ENCODE measurements around the gene ELMO1. TPM values are rescaled to one million over a fixed set of nuclear protein-coding genes. Genes with fewer than 3 reads are reported as not detected.
A peak's percentile ranks its signal among the peaks of the same experiment; 100 is the strongest.

Gene ELMO1
- total and polyA plus RNA-seq, 8 donors = 18.2 to 55.3 (median 45.6) TPM

- intact Hi-C loops (cut with DNase I) = no loop called here
- Histone ChIP-seq H3K4me1 (peaks cover 0 to 13% of the 10 kb centered on the region in 2 donors), H3K27ac (no peak overlapping the region), H3K4me3 (no peak overlapping the region), H3K36me3 (no peaks in the 10 kb centered on the region), H3K9me3 (no peaks in the 10 kb centered on the region), H3K27me3 (no peaks in the 10 kb centered on the region)
- no peak for ATAC-seq
- no peak for TF ChIP-seq CTCF (IDR thresholded peaks at IDR 0.05)
- DNase-seq = no peak
Observed at GRCh38 chr7:36925207-36925606, 523.5 kb downstream of the ELMO1 start.

- peaks cover 0 to 13% of the 10 kb centered on the region in 2 donors for H3K4me1 ChIP-seq
- TF ChIP-seq CTCF (IDR thresholded peaks at IDR 0.05) = no peak
- H3K4me3 ChIP-seq = no peak overlapping the region
- no peaks in the 10 kb centered on the region for H3K9me3 ChIP-seq
- H3K36me3 ChIP-seq = no peaks in the 10 kb centered on the region
- no peak overlapping the region for H3K27ac ChIP-seq
- H3K27me3 ChIP-seq = no peaks in the 10 kb centered on the region
- peak in 2 of 4 donors; percentile 10 to 41 for DNase-seq
- ATAC-seq = peak; percentile 96
- intact Hi-C loops (cut with DNase I) = no loop called here
Observed at GRCh38 chr7:36923943-36924436, 524.7 kb downstream of the ELMO1 start.

- H3K4me3 ChIP-seq = no peak overlapping the region
- peaks cover 0 to 13% of the 10 kb centered on the region in 2 donors for H3K4me1 ChIP-seq
- no peak for ATAC-seq
- H3K36me3 ChIP-seq = no peaks in the 10 kb centered on the region
- no peak overlapping the region for H3K27ac ChIP-seq
- H3K27me3 ChIP-seq = no peaks in the 10 kb centered on the region
- H3K9me3 ChIP-seq = no peaks in the 10 kb centered on the region
- no peak for DNase-seq
- no peak for TF ChIP-seq CTCF (IDR thresholded peaks at IDR 0.05)
- intact Hi-C loops (cut with DNase I) = no loop called here
Observed at GRCh38 chr7:36923185-36923584, 525.5 kb downstream of the ELMO1 start.

- Histone ChIP-seq H3K4me3 (no peak overlapping the region), H3K36me3 (no peaks in the 10 kb centered on the region), H3K27ac (no peak overlapping the region), H3K27me3 (no peaks in the 10 kb centered on the region), H3K9me3 (no peaks in the 10 kb centered on the region), H3K4me1 (peaks cover 0 to 13% of the 10 kb centered on the region in 2 donors)
- no peak for TF ChIP-seq CTCF (IDR thresholded peaks at IDR 0.05)
- DNase-seq = no peak
- ATAC-seq = no peak
- intact Hi-C loops (cut with DNase I) = no loop called here
Observed at GRCh38 chr7:36920433-36920832, 528.2 kb downstream of the ELMO1 start.

GRCh38 chr7:36919738-36920137, 528.9 kb downstream of the ELMO1 start:
- ATAC-seq (no peak), DNase-seq (no peak)
- intact Hi-C loops (cut with DNase I) = no loop called here
- Histone ChIP-seq H3K4me3 (no peak overlapping the region), H3K27me3 (no peaks in the 10 kb centered on the region), H3K4me1 (peaks cover 0 to 13% of the 10 kb centered on the region in 2 donors), H3K9me3 (no peaks in the 10 kb centered on the region), H3K27ac (no peak overlapping the region), H3K36me3 (no peaks in the 10 kb centered on the region)
- TF ChIP-seq CTCF (IDR thresholded peaks at IDR 0.05) = no peak

Data from left lung (tissue), 10 donors.